OCI-LY7 (cell line): Measurements from ENCODE around the gene ZNF582. TPM values are rescaled to one million over a fixed set of nuclear protein-coding genes. Genes with fewer than 3 reads are reported as not detected.

ENCODE experiments used
- BruUV-seq: library from RNA; stranded (reverse); fragments of 400-500 nt; replicated peaks from 2 replicates; lab custom pipeline; 2021; lab: Mats Ljungman, UMichigan
- CTCF ChIA-PET: fragments of 300-600 bp; sonication (Branson Sonifier 250); formaldehyde crosslinking; loops from one replicate; lab custom pipeline; 2022; ENCODE audit warnings: antibody characterized with exemption; ENCODE audit not compliant: unreplicated experiment; lab: Charles Lee
- POLR2A ChIA-PET: fragments of 300-600 bp; sonication (Branson Sonifier 250); formaldehyde crosslinking; loops from one replicate; lab custom pipeline; 2022; ENCODE audit warnings: antibody characterized with exemption; lab: Charles Lee
- DNase-seq: peaks from one replicate; pipeline ENCODE4 v3.0.0-alpha.2; 2015; ENCODE audit warnings: low spot score
- H2AFZ ChIP-seq: fragments of 200-600 bp; sonication (generic), shearing (Covaris generic); 2 replicates; pipeline ENCODE4 v1.6.1; 2014; ENCODE audit warnings: mild to moderate bottlenecking, antibody characterized with exemption, low read length, moderate library complexity
- H3K27ac ChIP-seq: fragments of 200-600 bp; sonication (generic); 2 replicates; pipeline ENCODE4 v1.5.1; 2014; ENCODE audit warnings: mixed run types, low read depth, mild to moderate bottlenecking, moderate library complexity, low read length, inconsistent platforms; ENCODE audit not compliant: poor library complexity, severe bottlenecking
- H3K36me3 ChIP-seq: fragments of 200-600 bp; sonication (generic); 2 replicates; pipeline ENCODE4 v1.6.1; 2014; ENCODE audit warnings: mild to moderate bottlenecking, antibody characterized with exemption, low read length, moderate library complexity, mixed read lengths; ENCODE audit not compliant: insufficient read depth
- H3K4me1 ChIP-seq: fragments of 200-600 bp; sonication (generic); 2 replicates; pipeline ENCODE4 v1.5.1; 2014; ENCODE audit warnings: mild to moderate bottlenecking, low read length; ENCODE audit not compliant: insufficient read depth, poor library complexity, severe bottlenecking
- H3K4me2 ChIP-seq: fragments of 200-600 bp; sonication (generic); 2 replicates; pipeline ENCODE4 v1.6.1; 2014; ENCODE audit warnings: mild to moderate bottlenecking, low read length
- H3K4me3 ChIP-seq: fragments of 200-600 bp; sonication (generic); 2 replicates; pipeline ENCODE4 v1.5.1; 2014; ENCODE audit warnings: mild to moderate bottlenecking, low read depth, low read length; ENCODE audit not compliant: poor library complexity, severe bottlenecking
- H3K79me2 ChIP-seq: fragments of 200-600 bp; sonication (generic); 2 replicates; pipeline ENCODE4 v1.6.1; 2016; ENCODE audit warnings: low read depth, mild to moderate bottlenecking, low read length, moderate library complexity, mixed read lengths; ENCODE audit not compliant: insufficient read depth
- H3K9me2 ChIP-seq: fragments of 200-600 bp; sonication (generic); 2 replicates; pipeline ENCODE4 v1.6.1; 2016; ENCODE audit warnings: mild to moderate bottlenecking, low read length, mixed read lengths; ENCODE audit not compliant: insufficient read depth
- H3K9me3 ChIP-seq: fragments of 200-600 bp; sonication (generic); 2 replicates; pipeline ENCODE4 v1.6.1; 2014; ENCODE audit warnings: mild to moderate bottlenecking, mixed run types, low read length, mixed read lengths
- H4K20me1 ChIP-seq: fragments of 200-600 bp; sonication (generic); 2 replicates; pipeline ENCODE4 v1.6.1; 2014; ENCODE audit warnings: mild to moderate bottlenecking, antibody characterized with exemption, low read length, moderate library complexity, mixed read lengths; ENCODE audit not compliant: insufficient read depth
- CTCF ChIP-seq: fragments of 200-600 bp; sonication (generic); conservative IDR thresholded peaks from 2 replicates; pipeline ENCODE4 v1.5.1; 2014; ENCODE audit warnings: mild to moderate bottlenecking, antibody characterized with exemption, low read length, moderate library complexity, mixed read lengths
- EZH2phosphoT487 ChIP-seq: fragments of 200-600 bp; sonication (generic); IDR thresholded peaks from 2 replicates; pipeline ENCODE4 v1.6.1; 2018; ENCODE audit warnings: low read depth, borderline replicate concordance, mild to moderate bottlenecking, mixed run types, antibody characterized with exemption, low read length, moderate library complexity, mixed read lengths
- intact Hi-C: fragments of 100-400 bp; cut with micrococcal nuclease; formaldehyde crosslinking; loops from one replicate; pipeline ENCODE4 v1.10.0; 2022; ENCODE audit not compliant: unreplicated experiment
- total RNA-seq, 2 experiments: library from RNA; depleted of rRNA in 1 of 2; stranded (reverse); fragments of >200 nt in 1 of 2; shearing (Covaris generic) in 1 of 2; gene quantifications; 2 replicates each; pipeline ENCODE4 v1.2.3, GENCODE V29; 2014 to 2022

The ZNF582 gene
- total RNA-seq, 2 experiments from 2014 or later = not detected

GRCh38 chr19:56360841-56361240, 32.5 kb downstream of the ZNF582 start:
- no peaks in the 10 kb centered on the region for H3K9me2 ChIP-seq

GRCh38 chr19:56356944-56357343, 36.4 kb downstream of the ZNF582 start:
- no peak for TF ChIP-seq CTCF
- TF ChIP-seq EZH2phosphoT487 = no peak
- H3K4me3 ChIP-seq = no peak overlapping the region
- H3K36me3 ChIP-seq = no peaks in the 10 kb centered on the region
- intact Hi-C loops = loop anchor here (10.0 kb wide), 1 partner anchor 292 kb away; no protein-coding TSS in a partner anchor
- DNase-seq = no peak
- no peak overlapping the region for H2AFZ ChIP-seq
- no peaks in the 10 kb centered on the region for H3K79me2 ChIP-seq
- H3K4me1 ChIP-seq = no peaks in the 10 kb centered on the region
- ChIA-PET CTCF (no interaction called here), POLR2A (no interaction called here)
- no peaks in the 10 kb centered on the region for H3K9me3 ChIP-seq
- H3K27ac ChIP-seq = no peak overlapping the region
- H3K4me2 ChIP-seq = no peak overlapping the region
- H3K9me2 ChIP-seq = no peaks in the 10 kb centered on the region
- H4K20me1 ChIP-seq = no peaks in the 10 kb centered on the region
- no TSS peak for BruUV-seq

More at GRCh38 chr19:56360841-56361240, 32.5 kb downstream of the ZNF582 start:
- intact Hi-C loops = no loop called here
- Histone ChIP-seq H3K36me3 (no peaks in the 10 kb centered on the region), H3K9me3 (no peaks in the 10 kb centered on the region), H4K20me1 (no peaks in the 10 kb centered on the region), H3K79me2 (no peaks in the 10 kb centered on the region), H3K4me3 (no peak overlapping the region), H3K27ac (no peak overlapping the region), H3K4me1 (no peaks in the 10 kb centered on the region), H3K4me2 (no peak overlapping the region), H2AFZ (no peak overlapping the region)
- no peak for DNase-seq
- TF ChIP-seq EZH2phosphoT487 = no peak
- TF ChIP-seq CTCF = no peak
- no TSS peak for BruUV-seq
- ChIA-PET CTCF (no interaction called here), POLR2A (no interaction called here)

- no TSS peak for BruUV-seq
- Histone ChIP-seq H3K4me2 (no peak overlapping the region), H4K20me1 (no peaks in the 10 kb centered on the region), H3K9me2 (no peaks in the 10 kb centered on the region), H3K36me3 (no peaks in the 10 kb centered on the region), H3K79me2 (no peaks in the 10 kb centered on the region), H3K4me1 (no peaks in the 10 kb centered on the region), H2AFZ (no peak overlapping the region), H3K9me3 (no peaks in the 10 kb centered on the region), H3K27ac (no peak overlapping the region), H3K4me3 (no peak overlapping the region)
- TF ChIP-seq EZH2phosphoT487 = no peak
- no peak for TF ChIP-seq CTCF
- intact Hi-C loops = loop anchor here (10.0 kb wide), 1 partner anchor 291 kb away; no protein-coding TSS in a partner anchor
- no peak for DNase-seq
- ChIA-PET CTCF (no interaction called here), POLR2A (no interaction called here)
These were observed 37.8 kb downstream of the ZNF582 start for GRCh38 chr19:56355517-56355916.
